Nephron (organoid): ENCODE results near the gene KMT2C.

Experiments
- H3K27ac Mint-ChIP-seq, 3 experiments: 2 replicates each; pipeline ENCODE4 v1.8.0; 2020; ENCODE audit warnings: mixed read lengths in 3 of 3, mild to moderate bottlenecking in 2 of 3, moderate library complexity in 1 of 3
- H3K27me3 Mint-ChIP-seq: 2 replicates; pipeline ENCODE4 v1.8.0; 2021; ENCODE audit warnings: low read depth, mild to moderate bottlenecking, moderate library complexity, mixed read lengths
- H3K36me3 Mint-ChIP-seq: 2 replicates; pipeline ENCODE4 v1.8.0; 2020; ENCODE audit warnings: low read depth, mixed read lengths
- H3K4me1 Mint-ChIP-seq: 2 replicates; pipeline ENCODE4 v1.8.0; 2020; ENCODE audit warnings: mixed read lengths
- H3K4me3 Mint-ChIP-seq, 3 experiments: 2 replicates each; pipeline ENCODE4 v1.8.0; 2020; ENCODE audit warnings: mild to moderate bottlenecking in 3 of 3, mixed read lengths in 3 of 3, moderate library complexity in 2 of 3
- H3K9me3 Mint-ChIP-seq: 2 replicates; pipeline ENCODE4 v1.8.0; 2020; ENCODE audit warnings: mixed read lengths
- CTCF ChIP-seq, 3 experiments: fragments of 200-600 bp; sonication (generic); IDR thresholded peaks; one replicate each; pipeline ENCODE4 v1.5.0; 2021; ENCODE audit warnings: antibody characterized with exemption in 3 of 3; ENCODE audit not compliant: unreplicated experiment in 3 of 3

The KMT2C gene

GRCh38 chr7:152097330-152097729 lies 338.5 kb downstream of the KMT2C start:
- no peak overlapping the region for H3K27ac Mint-ChIP-seq
- no peak for TF ChIP-seq CTCF (IDR thresholded peaks at IDR 0.05; ENCODE audit: unreplicated experiment in 3 of 3)
- H3K9me3 Mint-ChIP-seq, result no peaks in the 10 kb centered on the region
- no peak overlapping the region for H3K4me3 Mint-ChIP-seq
- no peaks in the 10 kb centered on the region for H3K27me3 Mint-ChIP-seq
- peaks cover 25% of the 10 kb centered on the region for H3K36me3 Mint-ChIP-seq
- peaks cover 10% of the 10 kb centered on the region for H3K4me1 Mint-ChIP-seq

- no peaks in the 10 kb centered on the region for H3K9me3 Mint-ChIP-seq
- H3K36me3 Mint-ChIP-seq, result peaks cover 23% of the 10 kb centered on the region
- H3K4me1 Mint-ChIP-seq, result peaks cover 6% of the 10 kb centered on the region
- no peak overlapping the region for H3K27ac Mint-ChIP-seq
- H3K27me3 Mint-ChIP-seq, result no peaks in the 10 kb centered on the region
- H3K4me3 Mint-ChIP-seq, result no peak overlapping the region
- TF ChIP-seq CTCF (IDR thresholded peaks at IDR 0.05; ENCODE audit: unreplicated experiment in 3 of 3), result no peak
These were observed 340.0 kb downstream of the KMT2C start for GRCh38 chr7:152095771-152096170.

- Mint-ChIP-seq H3K27ac (peak overlapping the region in 2 of 3 experiments; percentile 28 to 57), H3K4me1 (peaks cover 4% of the 10 kb centered on the region), H3K27me3 (no peaks in the 10 kb centered on the region), H3K36me3 (peaks cover 37% of the 10 kb centered on the region), H3K4me3 (no peak overlapping the region), H3K9me3 (peaks cover 9% of the 10 kb centered on the region)
- TF ChIP-seq CTCF (IDR thresholded peaks at IDR 0.05; ENCODE audit: unreplicated experiment in 3 of 3), result no peak
These were observed 342.1 kb downstream of the KMT2C start for GRCh38 chr7:152093717-152094116.

- no peak overlapping the region for H3K4me3 Mint-ChIP-seq
- peaks cover 39% of the 10 kb centered on the region for H3K36me3 Mint-ChIP-seq
- H3K4me1 Mint-ChIP-seq, result peaks cover 4% of the 10 kb centered on the region
- H3K27me3 Mint-ChIP-seq, result no peaks in the 10 kb centered on the region
- H3K9me3 Mint-ChIP-seq, result peaks cover 15% of the 10 kb centered on the region
- TF ChIP-seq CTCF (IDR thresholded peaks at IDR 0.05; ENCODE audit: unreplicated experiment in 3 of 3), result no peak
- peak overlapping the region in 1 of 3 experiments; percentile 24 for H3K27ac Mint-ChIP-seq
These were observed 345.1 kb downstream of the KMT2C start for GRCh38 chr7:152090747-152091146.

- Mint-ChIP-seq H3K4me1 (peaks cover 5% of the 10 kb centered on the region), H3K4me3 (no peak overlapping the region), H3K36me3 (peaks cover 35% of the 10 kb centered on the region), H3K27ac (no peak overlapping the region), H3K9me3 (peaks cover 15% of the 10 kb centered on the region), H3K27me3 (no peaks in the 10 kb centered on the region)
- no peak for TF ChIP-seq CTCF (IDR thresholded peaks at IDR 0.05; ENCODE audit: unreplicated experiment in 3 of 3)
These were observed 346.6 kb downstream of the KMT2C start for GRCh38 chr7:152089183-152089582.

GRCh38 chr7:152086513-152086912 lies 349.3 kb downstream of the KMT2C start:
- H3K4me1 Mint-ChIP-seq, result peaks cover 17% of the 10 kb centered on the region

More at GRCh38 chr7:152086513-152086912, 349.3 kb downstream of the KMT2C start:
- Mint-ChIP-seq H3K36me3 (peaks cover 28% of the 10 kb centered on the region), H3K4me3 (no peak overlapping the region), H3K9me3 (peaks cover 15% of the 10 kb centered on the region), H3K27me3 (no peaks in the 10 kb centered on the region), H3K27ac (peak overlapping the region; percentile 46 to 85 (median 55))
- no peak for TF ChIP-seq CTCF (IDR thresholded peaks at IDR 0.05; ENCODE audit: unreplicated experiment in 3 of 3)
